Neural cell (in vitro differentiated cells): Measurements from ENCODE around the gene ANKRD13A. TPM values are rescaled to one million over a fixed set of nuclear protein-coding genes. Genes with fewer than 3 reads are reported as not detected.

Source experiments
- H2AFZ ChIP-seq: fragments of 200-600, 300-800 bp; sonication (generic), shearing (Covaris generic); 2 replicates; pipeline ENCODE4 v1.6.0; 2014; ENCODE audit warnings: low read depth, mild to moderate bottlenecking, antibody characterized with exemption, low read length, moderate library complexity
- H3F3A ChIP-seq: fragments of 200-600 bp; shearing (Covaris generic); 2 replicates; pipeline ENCODE4 v1.6.1; 2016; ENCODE audit warnings: mild to moderate bottlenecking, moderate library complexity, mixed read lengths, antibody characterized with exemption, low read length; ENCODE audit not compliant: insufficient read depth, poor library complexity, severe bottlenecking
- H3K27ac ChIP-seq: fragments of 200-600, 300-800 bp; sonication (generic), shearing (Covaris generic); 2 replicates; pipeline ENCODE4 v1.5.1; 2014; ENCODE audit warnings: mild to moderate bottlenecking, low read length, moderate library complexity
- H3K27me3 ChIP-seq: fragments of 300-800, 200-600 bp; sonication (generic), shearing (Covaris generic); 2 replicates; pipeline ENCODE4 v1.6.0; 2014; ENCODE audit warnings: mild to moderate bottlenecking, low read depth, low read length, moderate library complexity; ENCODE audit not compliant: insufficient read depth
- H3K36me3 ChIP-seq: fragments of 300-800, 200-600 bp; sonication (generic), shearing (Covaris generic); 2 replicates; pipeline ENCODE4 v1.5.1; 2014; ENCODE audit warnings: mild to moderate bottlenecking, antibody characterized with exemption, low read length, moderate library complexity; ENCODE audit not compliant: insufficient read depth
- H3K4me2 ChIP-seq: fragments of 300-800, 200-600 bp; sonication (generic), shearing (Covaris generic); 2 replicates; pipeline ENCODE4 v1.6.0; 2014; ENCODE audit warnings: mild to moderate bottlenecking, low read length
- H3K4me3 ChIP-seq: fragments of 300-800, 200-600 bp; sonication (generic), shearing (Covaris generic); 2 replicates; pipeline ENCODE4 v1.5.1; 2014; ENCODE audit warnings: mild to moderate bottlenecking, low read length, moderate library complexity
- H3K79me2 ChIP-seq: fragments of 200-600 bp; shearing (Covaris generic); replicated peaks from 2 replicates; pipeline ENCODE4 v1.6.0; 2014; ENCODE audit warnings: mild to moderate bottlenecking, low read length, moderate library complexity; ENCODE audit not compliant: insufficient read depth
- H3K9ac ChIP-seq: fragments of 300-800, 200-600 bp; sonication (generic), shearing (Covaris generic); 2 replicates; pipeline ENCODE4 v1.6.1; 2016; ENCODE audit warnings: mild to moderate bottlenecking, low read length, mixed read lengths
- H3K9me2 ChIP-seq: fragments of 200-600 bp; shearing (Covaris generic); 2 replicates; pipeline ENCODE4 v1.6.1; 2016; ENCODE audit warnings: mild to moderate bottlenecking, low read length, mixed read lengths; ENCODE audit not compliant: insufficient read depth
- H3K9me3 ChIP-seq: fragments of 200-600, 300-800 bp; sonication (generic), shearing (Covaris generic); 2 replicates; pipeline ENCODE4 v1.6.1; 2016; ENCODE audit warnings: mild to moderate bottlenecking, mixed run types, low read length, moderate library complexity, mixed read lengths
- H4K20me1 ChIP-seq: fragments of 200-600 bp; shearing (Covaris generic); 2 replicates; pipeline ENCODE4 v1.6.1; 2016; ENCODE audit warnings: mild to moderate bottlenecking, mixed run types; ENCODE audit not compliant: insufficient read depth
- EP300 ChIP-seq: fragments of 450-650 bp; conservative IDR thresholded peaks from 2 replicates; pipeline ENCODE4 v1.6.1; 2014; ENCODE audit warnings: antibody characterized with exemption, mild to moderate bottlenecking, moderate library complexity; ENCODE audit not compliant: poor library complexity, severe bottlenecking
- EZH2 ChIP-seq: fragments of 200-600, 300-800 bp; shearing (Covaris generic), sonication (generic); IDR thresholded peaks from 2 replicates; pipeline ENCODE4 v1.6.1; 2014; ENCODE audit warnings: antibody characterized with exemption, low read length, borderline replicate concordance, mild to moderate bottlenecking; ENCODE audit not compliant: insufficient read depth, poor library complexity, severe bottlenecking
- MXI1 ChIP-seq: fragments of 450-650 bp; conservative IDR thresholded peaks from 2 replicates; pipeline ENCODE4 v1.6.1; 2014; ENCODE audit warnings: antibody characterized with exemption, mild to moderate bottlenecking; ENCODE audit not compliant: poor library complexity, severe bottlenecking
- POLR2AphosphoS5 ChIP-seq: IDR thresholded peaks from 2 replicates; pipeline ENCODE4 v1.6.1; 2012
- RAD21 ChIP-seq: fragments of 450-650 bp; conservative IDR thresholded peaks from 2 replicates; pipeline ENCODE4 v1.6.1; 2014; ENCODE audit warnings: antibody characterized with exemption, mild to moderate bottlenecking, moderate library complexity
- SMC3 ChIP-seq: fragments of 450-650 bp; conservative IDR thresholded peaks from 2 replicates; pipeline ENCODE4 v1.6.1; 2014; ENCODE audit warnings: antibody characterized with exemption, mild to moderate bottlenecking, moderate library complexity; ENCODE audit not compliant: poor library complexity
- TAF1 ChIP-seq: IDR thresholded peaks from 2 replicates; pipeline ENCODE4 v1.6.1; 2012; ENCODE audit warnings: low read depth
- polyA plus RNA-seq: library from polyadenylated mRNA; depleted of rRNA; stranded (reverse); fragments of >200 nt; gene quantifications from 2 replicates; pipeline ENCODE4 v1.2.3, GENCODE V29; 2014
- TF ChIP-seq, protein P1 (sequence below): IDR thresholded peaks from 2 replicates; pipeline ENCODE4 v1.6.1; 2012; ENCODE audit warnings: borderline replicate concordance
- TF ChIP-seq, protein P2 (sequence below): fragments of 450-650 bp; IDR thresholded peaks from 2 replicates; pipeline ENCODE4 v1.5.1; 2014; ENCODE audit warnings: antibody characterized with exemption, mild to moderate bottlenecking, moderate library complexity; ENCODE audit not compliant: poor library complexity, severe bottlenecking

Gene ANKRD13A
- polyA plus RNA-seq, 1 donor from 2014 or later, result 89.2 TPM

DNA sequence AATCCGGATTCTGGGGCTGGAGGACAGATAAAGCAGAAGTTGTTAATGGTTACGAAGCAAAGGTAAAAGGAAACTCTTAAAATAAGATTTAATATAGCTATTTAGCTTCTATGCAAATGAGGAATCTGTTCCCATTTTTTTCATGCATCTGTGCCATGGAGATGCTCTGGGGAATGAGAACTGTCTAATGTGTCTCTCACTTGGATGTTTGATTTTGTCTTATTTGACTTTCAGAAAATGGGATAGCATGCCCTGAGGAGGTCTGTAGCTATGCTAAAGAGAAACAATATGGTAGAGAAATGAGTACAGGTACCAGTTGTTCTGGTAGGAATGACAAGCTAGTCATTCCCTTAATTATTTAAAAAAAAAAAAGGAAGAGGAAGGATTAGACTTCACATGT, 24.8 kb downstream of the ANKRD13A start:
- Histone ChIP-seq H3K4me2 (no peak overlapping the region), H3K9ac (no peak overlapping the region), H3F3A (no peaks in the 10 kb centered on the region), H3K4me3 (peak overlapping the region; percentile 20), H3K27me3 (no peaks in the 10 kb centered on the region), H2AFZ (no peak overlapping the region), H3K36me3 (peaks cover 10% of the 10 kb centered on the region), H3K9me2 (no peaks in the 10 kb centered on the region), H3K27ac (peak overlapping the region; percentile 35), H3K79me2 (no peaks in the 10 kb centered on the region), H3K9me3 (no peaks in the 10 kb centered on the region), H4K20me1 (no peaks in the 10 kb centered on the region)
- no peak for TF ChIP-seq SMC3
- TF ChIP-seq, protein P1, sequence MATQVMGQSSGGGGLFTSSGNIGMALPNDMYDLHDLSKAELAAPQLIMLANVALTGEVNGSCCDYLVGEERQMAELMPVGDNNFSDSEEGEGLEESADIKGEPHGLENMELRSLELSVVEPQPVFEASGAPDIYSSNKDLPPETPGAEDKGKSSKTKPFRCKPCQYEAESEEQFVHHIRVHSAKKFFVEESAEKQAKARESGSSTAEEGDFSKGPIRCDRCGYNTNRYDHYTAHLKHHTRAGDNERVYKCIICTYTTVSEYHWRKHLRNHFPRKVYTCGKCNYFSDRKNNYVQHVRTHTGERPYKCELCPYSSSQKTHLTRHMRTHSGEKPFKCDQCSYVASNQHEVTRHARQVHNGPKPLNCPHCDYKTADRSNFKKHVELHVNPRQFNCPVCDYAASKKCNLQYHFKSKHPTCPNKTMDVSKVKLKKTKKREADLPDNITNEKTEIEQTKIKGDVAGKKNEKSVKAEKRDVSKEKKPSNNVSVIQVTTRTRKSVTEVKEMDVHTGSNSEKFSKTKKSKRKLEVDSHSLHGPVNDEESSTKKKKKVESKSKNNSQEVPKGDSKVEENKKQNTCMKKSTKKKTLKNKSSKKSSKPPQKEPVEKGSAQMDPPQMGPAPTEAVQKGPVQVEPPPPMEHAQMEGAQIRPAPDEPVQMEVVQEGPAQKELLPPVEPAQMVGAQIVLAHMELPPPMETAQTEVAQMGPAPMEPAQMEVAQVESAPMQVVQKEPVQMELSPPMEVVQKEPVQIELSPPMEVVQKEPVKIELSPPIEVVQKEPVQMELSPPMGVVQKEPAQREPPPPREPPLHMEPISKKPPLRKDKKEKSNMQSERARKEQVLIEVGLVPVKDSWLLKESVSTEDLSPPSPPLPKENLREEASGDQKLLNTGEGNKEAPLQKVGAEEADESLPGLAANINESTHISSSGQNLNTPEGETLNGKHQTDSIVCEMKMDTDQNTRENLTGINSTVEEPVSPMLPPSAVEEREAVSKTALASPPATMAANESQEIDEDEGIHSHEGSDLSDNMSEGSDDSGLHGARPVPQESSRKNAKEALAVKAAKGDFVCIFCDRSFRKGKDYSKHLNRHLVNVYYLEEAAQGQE, result no peak
- TF ChIP-seq EP300, result no peak
- TF ChIP-seq, protein P2, sequence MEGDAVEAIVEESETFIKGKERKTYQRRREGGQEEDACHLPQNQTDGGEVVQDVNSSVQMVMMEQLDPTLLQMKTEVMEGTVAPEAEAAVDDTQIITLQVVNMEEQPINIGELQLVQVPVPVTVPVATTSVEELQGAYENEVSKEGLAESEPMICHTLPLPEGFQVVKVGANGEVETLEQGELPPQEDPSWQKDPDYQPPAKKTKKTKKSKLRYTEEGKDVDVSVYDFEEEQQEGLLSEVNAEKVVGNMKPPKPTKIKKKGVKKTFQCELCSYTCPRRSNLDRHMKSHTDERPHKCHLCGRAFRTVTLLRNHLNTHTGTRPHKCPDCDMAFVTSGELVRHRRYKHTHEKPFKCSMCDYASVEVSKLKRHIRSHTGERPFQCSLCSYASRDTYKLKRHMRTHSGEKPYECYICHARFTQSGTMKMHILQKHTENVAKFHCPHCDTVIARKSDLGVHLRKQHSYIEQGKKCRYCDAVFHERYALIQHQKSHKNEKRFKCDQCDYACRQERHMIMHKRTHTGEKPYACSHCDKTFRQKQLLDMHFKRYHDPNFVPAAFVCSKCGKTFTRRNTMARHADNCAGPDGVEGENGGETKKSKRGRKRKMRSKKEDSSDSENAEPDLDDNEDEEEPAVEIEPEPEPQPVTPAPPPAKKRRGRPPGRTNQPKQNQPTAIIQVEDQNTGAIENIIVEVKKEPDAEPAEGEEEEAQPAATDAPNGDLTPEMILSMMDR, result no peak
- no peak for TF ChIP-seq RAD21
- TF ChIP-seq EZH2, result no peak
- TF ChIP-seq MXI1, result no peak
- TF ChIP-seq POLR2AphosphoS5, result no peak

DNA sequence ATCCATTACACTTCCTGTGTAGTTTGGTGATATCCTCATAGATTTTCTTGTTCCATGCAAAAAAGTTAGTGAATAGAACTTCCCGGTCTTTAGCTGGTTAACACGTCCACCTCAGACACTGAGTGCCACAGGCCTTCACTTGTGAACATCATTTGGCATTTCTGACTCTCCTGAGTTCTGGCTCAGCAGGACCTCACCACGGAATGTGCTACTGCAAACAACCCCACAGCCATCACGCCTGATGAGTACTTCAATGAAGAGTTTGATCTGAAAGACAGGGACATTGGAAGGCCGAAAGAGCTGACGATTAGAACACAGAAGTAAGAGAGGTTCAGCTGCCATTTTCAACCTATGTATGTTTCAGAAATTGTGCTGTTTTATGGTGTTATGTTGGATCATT, 29.1 kb downstream of the ANKRD13A start:
- no peak overlapping the region for H3K27ac ChIP-seq
- H3K9ac ChIP-seq, result no peak overlapping the region
- TF ChIP-seq MXI1 (no peak), EZH2 (no peak), EP300 (no peak), RAD21 (no peak), SMC3 (no peak), POLR2AphosphoS5 (no peak), TAF1 (no peak)
- TF ChIP-seq, protein P2, result no peak
- TF ChIP-seq, protein P1, result no peak
- no peaks in the 10 kb centered on the region for H3F3A ChIP-seq
- no peaks in the 10 kb centered on the region for H3K27me3 ChIP-seq
- no peaks in the 10 kb centered on the region for H3K36me3 ChIP-seq
- H4K20me1 ChIP-seq, result no peaks in the 10 kb centered on the region
- H3K9me2 ChIP-seq, result no peaks in the 10 kb centered on the region
- H2AFZ ChIP-seq, result no peak overlapping the region
- H3K9me3 ChIP-seq, result no peaks in the 10 kb centered on the region
- H3K4me3 ChIP-seq, result no peak overlapping the region
- no peak overlapping the region for H3K4me2 ChIP-seq
- H3K79me2 ChIP-seq, result no peaks in the 10 kb centered on the region
